PC-9 (cell line): ENCODE measurements around the gene STK10.

Experiments
- EZH2 ChIP-seq: fragments of 200-600 bp; sonication (generic); IDR thresholded peaks from 2 replicates; pipeline ENCODE4 v1.8.0; 2017; ENCODE audit warnings: antibody characterized with exemption, low read depth
- TF ChIP-seq, protein P1 (sequence below): fragments of 200-600 bp; sonication (generic); conservative IDR thresholded peaks from 2 replicates; pipeline ENCODE4 v1.6.1; 2017; ENCODE audit warnings: mixed run types, antibody characterized with exemption, mild to moderate bottlenecking, moderate library complexity

DNA sequence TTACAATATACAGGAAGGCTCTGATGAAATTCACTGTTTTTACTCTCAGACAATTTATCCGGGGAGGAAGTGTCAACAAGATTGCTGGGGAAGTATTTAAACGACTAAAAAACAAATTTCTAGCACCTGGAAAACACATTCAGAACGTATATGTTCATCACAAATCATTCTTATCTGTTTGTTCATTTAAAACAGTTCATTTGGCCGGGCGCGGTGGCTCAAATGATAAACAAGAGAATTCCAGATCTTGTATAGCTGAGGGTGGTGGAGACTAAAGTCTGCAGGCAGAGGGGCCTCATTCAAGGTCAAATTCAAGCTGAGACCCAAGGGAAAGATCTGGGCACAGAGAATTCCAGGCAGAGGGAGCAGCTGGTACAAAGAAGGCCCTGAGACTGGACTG lies 90.0 kb downstream of the STK10 start:
- TF ChIP-seq, protein P1, sequence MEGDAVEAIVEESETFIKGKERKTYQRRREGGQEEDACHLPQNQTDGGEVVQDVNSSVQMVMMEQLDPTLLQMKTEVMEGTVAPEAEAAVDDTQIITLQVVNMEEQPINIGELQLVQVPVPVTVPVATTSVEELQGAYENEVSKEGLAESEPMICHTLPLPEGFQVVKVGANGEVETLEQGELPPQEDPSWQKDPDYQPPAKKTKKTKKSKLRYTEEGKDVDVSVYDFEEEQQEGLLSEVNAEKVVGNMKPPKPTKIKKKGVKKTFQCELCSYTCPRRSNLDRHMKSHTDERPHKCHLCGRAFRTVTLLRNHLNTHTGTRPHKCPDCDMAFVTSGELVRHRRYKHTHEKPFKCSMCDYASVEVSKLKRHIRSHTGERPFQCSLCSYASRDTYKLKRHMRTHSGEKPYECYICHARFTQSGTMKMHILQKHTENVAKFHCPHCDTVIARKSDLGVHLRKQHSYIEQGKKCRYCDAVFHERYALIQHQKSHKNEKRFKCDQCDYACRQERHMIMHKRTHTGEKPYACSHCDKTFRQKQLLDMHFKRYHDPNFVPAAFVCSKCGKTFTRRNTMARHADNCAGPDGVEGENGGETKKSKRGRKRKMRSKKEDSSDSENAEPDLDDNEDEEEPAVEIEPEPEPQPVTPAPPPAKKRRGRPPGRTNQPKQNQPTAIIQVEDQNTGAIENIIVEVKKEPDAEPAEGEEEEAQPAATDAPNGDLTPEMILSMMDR: no peak
- TF ChIP-seq EZH2: no peak
